Measurements from ENCODE around the gene SYNGR2. TPM values are rescaled to one million over a fixed set of nuclear protein-coding genes. Genes with fewer than 3 reads are reported as not detected.
A peak's percentile ranks its signal among the peaks of the same experiment; 100 is the strongest.

The SYNGR2 gene, protein sequence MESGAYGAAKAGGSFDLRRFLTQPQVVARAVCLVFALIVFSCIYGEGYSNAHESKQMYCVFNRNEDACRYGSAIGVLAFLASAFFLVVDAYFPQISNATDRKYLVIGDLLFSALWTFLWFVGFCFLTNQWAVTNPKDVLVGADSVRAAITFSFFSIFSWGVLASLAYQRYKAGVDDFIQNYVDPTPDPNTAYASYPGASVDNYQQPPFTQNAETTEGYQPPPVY
- 33.0 and 61.6 TPM in 2 replicates for total RNA-seq (2014; rRNA removed; shearing (Covaris generic))
- 43.1 and 46.9 TPM in 2 replicates for polyA plus RNA-seq (2016; fragmentation: Nextera tagmentation; extraction: Ambion mirVana)
- long read RNA-seq, transcript SYNGR2-209 (1 exons, 3,036 nt): minor isoform, 9 of 62 reads
- long read RNA-seq, transcript SYNGR2-201 (4 exons, 2,325 nt): major isoform, 44 of 62 reads
- long read RNA-seq, transcript SYNGR2-204 (3 exons, 2,125 nt): minor isoform, 7 of 62 reads
- long read RNA-seq, partial matches to known transcripts: 0 of 62 reads
- long read RNA-seq, other reads (novel, unspliced or antisense): 2 of 62 reads

DNA sequence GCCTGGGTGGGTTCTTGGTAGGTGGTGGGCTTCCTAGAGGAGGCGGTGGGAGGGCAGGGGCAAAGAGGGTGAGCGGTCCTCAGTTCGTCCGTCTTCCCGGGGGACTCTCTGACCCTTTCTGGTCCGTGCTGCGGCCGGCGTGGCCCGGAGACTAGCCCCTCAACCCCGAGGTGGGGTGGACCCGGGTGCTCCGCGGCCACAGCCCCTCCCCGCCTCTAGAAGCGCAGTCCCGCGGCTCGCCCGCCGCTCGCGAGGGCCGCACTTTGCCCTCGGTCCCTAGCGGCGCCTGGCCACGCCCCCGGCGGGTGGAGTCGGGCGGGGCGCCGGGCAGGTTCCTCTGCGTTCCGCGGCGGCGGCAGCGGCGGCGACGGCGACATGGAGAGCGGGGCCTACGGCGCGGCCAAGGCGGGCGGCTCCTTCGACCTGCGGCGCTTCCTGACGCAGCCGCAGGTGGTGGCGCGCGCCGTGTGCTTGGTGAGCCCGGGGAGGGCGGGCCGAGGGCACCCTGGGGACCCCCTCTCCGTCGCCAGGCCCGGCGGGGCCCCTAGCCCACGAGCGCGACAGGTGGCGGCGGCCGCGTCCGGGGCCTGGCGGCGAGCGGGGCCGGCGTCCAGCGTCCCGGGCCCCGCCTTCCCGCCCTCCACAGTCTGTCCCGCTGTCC, at the start of gene SYNGR2:
SYNGR2 (plus strand) TSS at position 340 of the 661 bp plus-strand sequence; CDS start at position 376, 36 bp downstream.
- H3K27ac Mint-ChIP-seq: no peak within 1 kb of the TSS
- H4K20me1 ChIP-seq (replicated peaks; ENCODE audit: insufficient read depth): peaks cover 3% of the 10 kb centered on the region; the same call in 1 of the 2 replicates
- peaks cover 12% of the 10 kb centered on the region; the same call in 1 of the 2 replicates for H3F3A ChIP-seq (replicated peaks; ENCODE audit: low read depth)
- H3K36me3 Mint-ChIP-seq (ENCODE audit: low read depth): peaks cover 14% of the 10 kb centered on the region
- peak within 1 kb of the TSS; percentile 81 for H2AFZ ChIP-seq
- H3K36me3 ChIP-seq (ENCODE audit: insufficient read depth): no peaks in the 10 kb centered on the region
- H3K9me3 Mint-ChIP-seq: no peaks in the 10 kb centered on the region
- ATAC-seq: peak; percentile 60
- no peaks in the 10 kb centered on the region for H3K9me2 ChIP-seq (ENCODE audit: insufficient read depth)
- no peaks in the 10 kb centered on the region for H3K79me2 ChIP-seq (replicated peaks; ENCODE audit: insufficient read depth)
- H3K4me3 Mint-ChIP-seq: peak within 1 kb of the TSS; percentile 70
- H3K4me2 ChIP-seq: peak within 1 kb of the TSS; percentile 80
- H3K27ac ChIP-seq (ENCODE audit: low read depth): no peak within 1 kb of the TSS
- peaks cover 32% of the 10 kb centered on the region for H3K27me3 Mint-ChIP-seq (ENCODE audit: insufficient read depth, low read depth, poor library complexity)
- peaks cover 25% of the 10 kb centered on the region for H3K4me1 Mint-ChIP-seq
- peaks cover 18% of the 10 kb centered on the region for H3K4me1 ChIP-seq (ENCODE audit: insufficient read depth)
- DNase-seq (ENCODE audit: low spot score): peak; percentile 93
- TF ChIP-seq NANOG (IDR thresholded peaks at IDR 0.05; ENCODE audit: borderline replicate concordance) (no peak), STAT1 (IDR thresholded peaks at IDR 0.05; ENCODE audit: unreplicated experiment) (no peak), JUNB (IDR thresholded peaks at IDR 0.05; ENCODE audit: unreplicated experiment) (peak; percentile 96), CREB1 (CRISPR knock-in tag; IDR thresholded peaks at IDR 0.05; ENCODE audit: low read depth) (no peak), POLR2AphosphoS5 (IDR thresholded peaks at IDR 0.05; ENCODE audit: low read depth) (peak; percentile 74; the same call in 1 of the 2 replicates), ZNF331 (CRISPR knock-in tag; IDR thresholded peaks at IDR 0.05; ENCODE audit: low read depth) (no peak), EZH2 (IDR thresholded peaks at IDR 0.05; ENCODE audit: low read depth, unreplicated experiment) (no peak), ZNF114 (CRISPR knock-in tag; IDR thresholded peaks at IDR 0.05) (no peak)
- TF ChIP-seq, protein P1, sequence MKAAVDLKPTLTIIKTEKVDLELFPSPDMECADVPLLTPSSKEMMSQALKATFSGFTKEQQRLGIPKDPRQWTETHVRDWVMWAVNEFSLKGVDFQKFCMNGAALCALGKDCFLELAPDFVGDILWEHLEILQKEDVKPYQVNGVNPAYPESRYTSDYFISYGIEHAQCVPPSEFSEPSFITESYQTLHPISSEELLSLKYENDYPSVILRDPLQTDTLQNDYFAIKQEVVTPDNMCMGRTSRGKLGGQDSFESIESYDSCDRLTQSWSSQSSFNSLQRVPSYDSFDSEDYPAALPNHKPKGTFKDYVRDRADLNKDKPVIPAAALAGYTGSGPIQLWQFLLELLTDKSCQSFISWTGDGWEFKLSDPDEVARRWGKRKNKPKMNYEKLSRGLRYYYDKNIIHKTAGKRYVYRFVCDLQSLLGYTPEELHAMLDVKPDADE (IDR thresholded peaks at IDR 0.05): no peak
- TF ChIP-seq, protein P2, sequence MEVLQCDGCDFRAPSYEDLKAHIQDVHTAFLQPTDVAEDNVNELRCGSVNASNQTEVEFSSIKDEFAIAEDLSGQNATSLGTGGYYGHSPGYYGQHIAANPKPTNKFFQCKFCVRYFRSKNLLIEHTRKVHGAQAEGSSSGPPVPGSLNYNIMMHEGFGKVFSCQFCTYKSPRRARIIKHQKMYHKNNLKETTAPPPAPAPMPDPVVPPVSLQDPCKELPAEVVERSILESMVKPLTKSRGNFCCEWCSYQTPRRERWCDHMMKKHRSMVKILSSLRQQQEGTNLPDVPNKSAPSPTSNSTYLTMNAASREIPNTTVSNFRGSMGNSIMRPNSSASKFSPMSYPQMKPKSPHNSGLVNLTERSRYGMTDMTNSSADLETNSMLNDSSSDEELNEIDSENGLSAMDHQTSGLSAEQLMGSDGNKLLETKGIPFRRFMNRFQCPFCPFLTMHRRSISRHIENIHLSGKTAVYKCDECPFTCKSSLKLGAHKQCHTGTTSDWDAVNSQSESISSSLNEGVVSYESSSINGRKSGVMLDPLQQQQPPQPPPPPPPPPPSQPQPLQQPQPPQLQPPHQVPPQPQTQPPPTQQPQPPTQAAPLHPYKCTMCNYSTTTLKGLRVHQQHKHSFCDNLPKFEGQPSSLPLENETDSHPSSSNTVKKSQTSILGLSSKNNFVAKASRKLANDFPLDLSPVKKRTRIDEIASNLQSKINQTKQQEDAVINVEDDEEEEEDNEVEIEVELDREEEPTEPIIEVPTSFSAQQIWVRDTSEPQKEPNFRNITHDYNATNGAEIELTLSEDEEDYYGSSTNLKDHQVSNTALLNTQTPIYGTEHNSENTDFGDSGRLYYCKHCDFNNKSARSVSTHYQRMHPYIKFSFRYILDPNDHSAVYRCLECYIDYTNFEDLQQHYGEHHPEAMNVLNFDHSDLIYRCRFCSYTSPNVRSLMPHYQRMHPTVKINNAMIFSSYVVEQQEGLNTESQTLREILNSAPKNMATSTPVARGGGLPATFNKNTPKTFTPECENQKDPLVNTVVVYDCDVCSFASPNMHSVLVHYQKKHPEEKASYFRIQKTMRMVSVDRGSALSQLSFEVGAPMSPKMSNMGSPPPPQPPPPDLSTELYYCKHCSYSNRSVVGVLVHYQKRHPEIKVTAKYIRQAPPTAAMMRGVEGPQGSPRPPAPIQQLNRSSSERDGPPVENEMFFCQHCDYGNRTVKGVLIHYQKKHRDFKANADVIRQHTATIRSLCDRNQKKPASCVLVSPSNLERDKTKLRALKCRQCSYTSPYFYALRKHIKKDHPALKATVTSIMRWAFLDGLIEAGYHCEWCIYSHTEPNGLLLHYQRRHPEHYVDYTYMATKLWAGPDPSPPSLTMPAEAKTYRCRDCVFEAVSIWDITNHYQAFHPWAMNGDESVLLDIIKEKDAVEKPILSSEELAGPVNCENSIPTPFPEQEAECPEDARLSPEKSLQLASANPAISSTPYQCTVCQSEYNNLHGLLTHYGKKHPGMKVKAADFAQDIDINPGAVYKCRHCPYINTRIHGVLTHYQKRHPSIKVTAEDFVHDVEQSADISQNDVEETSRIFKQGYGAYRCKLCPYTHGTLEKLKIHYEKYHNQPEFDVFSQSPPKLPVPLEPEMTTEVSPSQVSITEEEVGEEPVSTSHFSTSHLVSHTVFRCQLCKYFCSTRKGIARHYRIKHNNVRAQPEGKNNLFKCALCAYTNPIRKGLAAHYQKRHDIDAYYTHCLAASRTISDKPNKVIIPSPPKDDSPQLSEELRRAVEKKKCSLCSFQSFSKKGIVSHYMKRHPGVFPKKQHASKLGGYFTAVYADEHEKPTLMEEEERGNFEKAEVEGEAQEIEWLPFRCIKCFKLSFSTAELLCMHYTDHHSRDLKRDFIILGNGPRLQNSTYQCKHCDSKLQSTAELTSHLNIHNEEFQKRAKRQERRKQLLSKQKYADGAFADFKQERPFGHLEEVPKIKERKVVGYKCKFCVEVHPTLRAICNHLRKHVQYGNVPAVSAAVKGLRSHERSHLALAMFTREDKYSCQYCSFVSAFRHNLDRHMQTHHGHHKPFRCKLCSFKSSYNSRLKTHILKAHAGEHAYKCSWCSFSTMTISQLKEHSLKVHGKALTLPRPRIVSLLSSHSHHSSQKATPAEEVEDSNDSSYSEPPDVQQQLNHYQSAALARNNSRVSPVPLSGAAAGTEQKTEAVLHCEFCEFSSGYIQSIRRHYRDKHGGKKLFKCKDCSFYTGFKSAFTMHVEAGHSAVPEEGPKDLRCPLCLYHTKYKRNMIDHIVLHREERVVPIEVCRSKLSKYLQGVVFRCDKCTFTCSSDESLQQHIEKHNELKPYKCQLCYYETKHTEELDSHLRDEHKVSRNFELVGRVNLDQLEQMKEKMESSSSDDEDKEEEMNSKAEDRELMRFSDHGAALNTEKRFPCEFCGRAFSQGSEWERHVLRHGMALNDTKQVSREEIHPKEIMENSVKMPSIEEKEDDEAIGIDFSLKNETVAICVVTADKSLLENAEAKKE (CRISPR knock-in tag; IDR thresholded peaks at IDR 0.05): no peak
- TF ChIP-seq, protein P3, sequence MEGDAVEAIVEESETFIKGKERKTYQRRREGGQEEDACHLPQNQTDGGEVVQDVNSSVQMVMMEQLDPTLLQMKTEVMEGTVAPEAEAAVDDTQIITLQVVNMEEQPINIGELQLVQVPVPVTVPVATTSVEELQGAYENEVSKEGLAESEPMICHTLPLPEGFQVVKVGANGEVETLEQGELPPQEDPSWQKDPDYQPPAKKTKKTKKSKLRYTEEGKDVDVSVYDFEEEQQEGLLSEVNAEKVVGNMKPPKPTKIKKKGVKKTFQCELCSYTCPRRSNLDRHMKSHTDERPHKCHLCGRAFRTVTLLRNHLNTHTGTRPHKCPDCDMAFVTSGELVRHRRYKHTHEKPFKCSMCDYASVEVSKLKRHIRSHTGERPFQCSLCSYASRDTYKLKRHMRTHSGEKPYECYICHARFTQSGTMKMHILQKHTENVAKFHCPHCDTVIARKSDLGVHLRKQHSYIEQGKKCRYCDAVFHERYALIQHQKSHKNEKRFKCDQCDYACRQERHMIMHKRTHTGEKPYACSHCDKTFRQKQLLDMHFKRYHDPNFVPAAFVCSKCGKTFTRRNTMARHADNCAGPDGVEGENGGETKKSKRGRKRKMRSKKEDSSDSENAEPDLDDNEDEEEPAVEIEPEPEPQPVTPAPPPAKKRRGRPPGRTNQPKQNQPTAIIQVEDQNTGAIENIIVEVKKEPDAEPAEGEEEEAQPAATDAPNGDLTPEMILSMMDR (conservative IDR thresholded peaks at IDR 0.05; ENCODE audit: low read depth in 2 of 2): no peak
- H3K27me3 ChIP-seq (ENCODE audit: insufficient read depth): no peaks in the 10 kb centered on the region
- peak within 1 kb of the TSS; percentile 65 for H3K4me3 ChIP-seq
